CD4-positive, alpha-beta T cell (primary cell): ENCODE data around the gene CAMTA1. TPM values are rescaled to one million over a fixed set of nuclear protein-coding genes. Genes with fewer than 3 reads are reported as not detected.

Experiments
- ATAC-seq: fragments of 200-7000 bp; cut with Tn5 transposase; one replicate; pipeline ENCODE4 v1.10.0; 2022; ENCODE audit warnings: mild to moderate bottlenecking; ENCODE audit not compliant: poor library complexity
- CTCF ChIA-PET: fragments of 350-600 bp; sonication (Branson Sonifier 250); formaldehyde crosslinking; loops from one replicate; lab custom pipeline; 2021; ENCODE audit warnings: antibody characterized with exemption, inconsistent platforms; lab: Charles Lee
- POLR2A ChIA-PET: fragments of 350-600 bp; sonication (Branson Sonifier 250); formaldehyde crosslinking; loops from one replicate; lab custom pipeline; 2021; ENCODE audit warnings: antibody characterized with exemption, inconsistent platforms; lab: Charles Lee
- DNase-seq, 14 experiments: peaks; one replicate each; pipeline ENCODE4 v3.0.0-alpha.2; 2013 to 2020; ENCODE audit warnings: mixed read lengths in 2 of 14
- H3K27ac ChIP-seq, 2 donors: one replicate each; pipeline versions ENCODE4 v1.5.1 to v1.7.0; 2013; ENCODE audit warnings: low read length in 2 of 2, low read depth in 1 of 2, mild to moderate bottlenecking in 1 of 2
- H3K27me3 ChIP-seq, 2 experiments: 1 replicate in 1 of 2; 2 replicates in 1 of 2; pipeline versions ENCODE4 v1.6.1 to v1.7.0; 2013; ENCODE audit warnings: low read length in 2 of 2, control low read depth in 1 of 2, mild to moderate bottlenecking in 1 of 2, moderate library complexity in 1 of 2; ENCODE audit not compliant: insufficient read depth in 2 of 2, control insufficient read depth in 1 of 2
- H3K36me3 ChIP-seq: one replicate; pipeline ENCODE4 v1.6.1; 2013; ENCODE audit warnings: low read length, control low read depth; ENCODE audit not compliant: insufficient read depth
- H3K4me1 ChIP-seq: one replicate; pipeline ENCODE4 v1.6.1; 2013; ENCODE audit warnings: low read length, control low read depth; ENCODE audit not compliant: insufficient read depth
- H3K4me3 ChIP-seq: one replicate; pipeline ENCODE4 v1.5.1; 2013; ENCODE audit warnings: mild to moderate bottlenecking, low read length, moderate library complexity
- H3K9me3 ChIP-seq, 2 experiments: 1 replicate in 1 of 2; 2 replicates in 1 of 2; pipeline versions ENCODE4 v1.6.1 to v1.7.0; 2013; ENCODE audit warnings: low read length in 2 of 2, mild to moderate bottlenecking in 2 of 2, control low read depth in 1 of 2, moderate library complexity in 1 of 2; ENCODE audit not compliant: control insufficient read depth in 1 of 2, insufficient read depth in 1 of 2
- H3K27ac Mint-ChIP-seq: one replicate; pipeline ENCODE4 v1.8.0; 2020; ENCODE audit warnings: mixed read lengths
- H3K27me3 Mint-ChIP-seq: one replicate; pipeline ENCODE4 v1.8.0; 2021; ENCODE audit warnings: mixed read lengths
- H3K36me3 Mint-ChIP-seq: one replicate; pipeline ENCODE4 v1.8.0; 2021; ENCODE audit warnings: low read depth, mixed read lengths
- H3K4me1 Mint-ChIP-seq: one replicate; pipeline ENCODE4 v1.8.0; 2021; ENCODE audit warnings: low read depth, mixed read lengths
- H3K4me3 Mint-ChIP-seq: one replicate; pipeline ENCODE4 v1.8.0; 2020; ENCODE audit warnings: mild to moderate bottlenecking, mixed read lengths
- H3K9me3 Mint-ChIP-seq: one replicate; pipeline ENCODE4 v1.8.0; 2020; ENCODE audit warnings: mixed read lengths
- intact Hi-C, 2 experiments: fragments of 100-400 bp; cut with DNase I in 1 of 2; cut with micrococcal nuclease in 1 of 2; formaldehyde crosslinking; loops; one replicate each; pipeline versions ENCODE4 v1.15.1 to v1.9.0; 2023 to 2025; cut with DNase I, micrococcal nuclease
- total RNA-seq, 174 experiments: library from RNA in 2 of 174; stranded (reverse) in 2 of 174; gene quantifications; one replicate each; pipeline ENCODE4 v1.2.3 and lab custom pipeline; 2021 to 2026
- TF ChIP-seq, protein P1 (sequence below): fragments of 200-600 bp; IDR thresholded peaks from one replicate; pipeline ENCODE4 v1.8.0; 2022; ENCODE audit warnings: antibody characterized with exemption, mild to moderate bottlenecking

The CAMTA1 gene
- total RNA-seq, 2 experiments from 2014 or later, result 38.6 to 39.3 TPM

- H3K36me3 Mint-ChIP-seq, result peaks cover 38% of the 10 kb centered on the region
- peaks cover 62% of the 10 kb centered on the region for H3K4me1 Mint-ChIP-seq
- H3K4me3 ChIP-seq, result no peak overlapping the region
- DNase-seq (no peak), ATAC-seq (no peak)
- peaks cover 19% of the 10 kb centered on the region for H3K36me3 ChIP-seq
- TF ChIP-seq, protein P1, sequence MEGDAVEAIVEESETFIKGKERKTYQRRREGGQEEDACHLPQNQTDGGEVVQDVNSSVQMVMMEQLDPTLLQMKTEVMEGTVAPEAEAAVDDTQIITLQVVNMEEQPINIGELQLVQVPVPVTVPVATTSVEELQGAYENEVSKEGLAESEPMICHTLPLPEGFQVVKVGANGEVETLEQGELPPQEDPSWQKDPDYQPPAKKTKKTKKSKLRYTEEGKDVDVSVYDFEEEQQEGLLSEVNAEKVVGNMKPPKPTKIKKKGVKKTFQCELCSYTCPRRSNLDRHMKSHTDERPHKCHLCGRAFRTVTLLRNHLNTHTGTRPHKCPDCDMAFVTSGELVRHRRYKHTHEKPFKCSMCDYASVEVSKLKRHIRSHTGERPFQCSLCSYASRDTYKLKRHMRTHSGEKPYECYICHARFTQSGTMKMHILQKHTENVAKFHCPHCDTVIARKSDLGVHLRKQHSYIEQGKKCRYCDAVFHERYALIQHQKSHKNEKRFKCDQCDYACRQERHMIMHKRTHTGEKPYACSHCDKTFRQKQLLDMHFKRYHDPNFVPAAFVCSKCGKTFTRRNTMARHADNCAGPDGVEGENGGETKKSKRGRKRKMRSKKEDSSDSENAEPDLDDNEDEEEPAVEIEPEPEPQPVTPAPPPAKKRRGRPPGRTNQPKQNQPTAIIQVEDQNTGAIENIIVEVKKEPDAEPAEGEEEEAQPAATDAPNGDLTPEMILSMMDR, result no peak
- peaks cover 6% of the 10 kb centered on the region for H3K4me1 ChIP-seq
- no peaks in the 10 kb centered on the region for H3K27me3 Mint-ChIP-seq
- no peaks in the 10 kb centered on the region for H3K9me3 ChIP-seq
- H3K9me3 Mint-ChIP-seq, result no peaks in the 10 kb centered on the region
- H3K4me3 Mint-ChIP-seq, result no peak overlapping the region
- H3K27ac Mint-ChIP-seq, result no peak overlapping the region
- intact Hi-C loops, result no loop called here
- no peaks in the 10 kb centered on the region for H3K27me3 ChIP-seq
- POLR2A ChIA-PET, result interaction anchor here (0.6 kb wide), 1 partner anchor 123 kb away, joined by 3 read pairs; the partner anchor contains the start of gene DNAJC11
- CTCF ChIA-PET, result no interaction called here
- H3K27ac ChIP-seq, result no peak overlapping the region
Measured at GRCh38 chr1:6824665-6825368, 39.6 kb downstream of the CAMTA1 start.

DNA sequence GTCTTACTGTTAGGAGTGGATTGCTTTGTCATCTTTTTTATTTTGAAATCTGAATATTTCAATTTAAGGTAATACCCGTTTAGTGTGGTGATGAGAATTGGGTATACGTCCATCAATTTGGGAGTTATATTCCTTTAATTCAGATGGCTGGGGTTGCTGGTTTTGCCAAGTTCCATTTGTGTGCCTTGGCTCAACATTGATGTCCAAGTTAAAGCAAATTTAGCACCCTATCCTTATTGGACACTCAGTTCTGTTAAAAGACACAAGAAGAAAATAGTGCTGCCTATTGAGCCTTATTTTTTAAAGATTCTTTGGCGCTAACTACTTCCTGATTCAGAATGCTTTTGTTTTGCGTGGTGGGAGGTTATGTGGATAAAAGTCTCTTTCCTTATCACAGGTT lies 40.6 kb downstream of the CAMTA1 start:
- H3K4me3 ChIP-seq, result no peak overlapping the region
- intact Hi-C loops, result no loop called here
- CTCF ChIA-PET, result no interaction called here

DNA sequence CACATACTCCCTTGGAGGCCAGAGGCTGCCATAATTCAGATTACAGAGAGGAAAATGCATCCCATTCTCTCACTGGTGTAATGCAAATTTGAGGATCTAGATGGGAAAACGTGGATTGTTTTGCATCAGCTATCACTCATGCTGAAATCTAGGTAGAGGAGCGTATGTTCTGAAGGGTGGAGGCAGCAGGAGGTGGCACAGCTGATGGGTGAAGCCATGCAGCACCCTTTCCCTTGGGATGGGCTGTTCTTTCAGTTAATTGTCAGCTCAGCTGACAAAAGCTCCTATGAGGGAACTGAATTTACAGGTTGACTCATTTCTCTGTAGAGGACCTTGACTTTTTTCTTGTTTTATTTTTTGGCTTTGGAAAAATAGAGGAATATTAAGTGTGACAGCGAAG lies 41.8 kb downstream of the CAMTA1 start:
- no peak for ATAC-seq
- Histone ChIP-seq H3K4me1 (no peaks in the 10 kb centered on the region), H3K9me3 (no peaks in the 10 kb centered on the region), H3K36me3 (peaks cover 15% of the 10 kb centered on the region), H3K27ac (no peak overlapping the region), H3K4me3 (no peak overlapping the region), H3K27me3 (no peaks in the 10 kb centered on the region)
- ChIA-PET POLR2A (interaction anchor here (0.7 kb wide), 1 partner anchor 21 kb away, joined by 4 read pairs; no protein-coding TSS in a partner anchor), CTCF (no interaction called here)
- Mint-ChIP-seq H3K27me3 (no peaks in the 10 kb centered on the region), H3K4me1 (peaks cover 40% of the 10 kb centered on the region), H3K9me3 (no peaks in the 10 kb centered on the region), H3K4me3 (no peak overlapping the region), H3K36me3 (peaks cover 46% of the 10 kb centered on the region), H3K27ac (no peak overlapping the region)
- no peak for DNase-seq
- TF ChIP-seq, protein P1, result no peak
- intact Hi-C loops, result no loop called here

More for the DNA sequence above, 40.6 kb downstream of the CAMTA1 start:
- H3K4me1 Mint-ChIP-seq, result peaks cover 52% of the 10 kb centered on the region
- peaks cover 46% of the 10 kb centered on the region for H3K36me3 Mint-ChIP-seq
- no peak for ATAC-seq
- TF ChIP-seq, protein P1, result no peak
- POLR2A ChIA-PET, result no interaction called here
- H3K4me3 Mint-ChIP-seq, result no peak overlapping the region
- H3K9me3 Mint-ChIP-seq, result no peaks in the 10 kb centered on the region
- no peaks in the 10 kb centered on the region for H3K4me1 ChIP-seq
- H3K9me3 ChIP-seq, result no peaks in the 10 kb centered on the region
- DNase-seq, result no peak
- H3K27me3 ChIP-seq, result no peaks in the 10 kb centered on the region
- no peaks in the 10 kb centered on the region for H3K27me3 Mint-ChIP-seq
- no peak overlapping the region for H3K27ac Mint-ChIP-seq
- no peak overlapping the region for H3K27ac ChIP-seq
- peaks cover 15% of the 10 kb centered on the region for H3K36me3 ChIP-seq
